Superior temporal gyrus (tissue), 1 donor: ENCODE measurements around the gene DACT2.

Experiments used
- DNase-seq: peaks from one replicate; pipeline ENCODE4 v3.0.0-alpha.2; 2016; ENCODE audit errors: extremely low spot score

The DACT2 gene

DNA sequence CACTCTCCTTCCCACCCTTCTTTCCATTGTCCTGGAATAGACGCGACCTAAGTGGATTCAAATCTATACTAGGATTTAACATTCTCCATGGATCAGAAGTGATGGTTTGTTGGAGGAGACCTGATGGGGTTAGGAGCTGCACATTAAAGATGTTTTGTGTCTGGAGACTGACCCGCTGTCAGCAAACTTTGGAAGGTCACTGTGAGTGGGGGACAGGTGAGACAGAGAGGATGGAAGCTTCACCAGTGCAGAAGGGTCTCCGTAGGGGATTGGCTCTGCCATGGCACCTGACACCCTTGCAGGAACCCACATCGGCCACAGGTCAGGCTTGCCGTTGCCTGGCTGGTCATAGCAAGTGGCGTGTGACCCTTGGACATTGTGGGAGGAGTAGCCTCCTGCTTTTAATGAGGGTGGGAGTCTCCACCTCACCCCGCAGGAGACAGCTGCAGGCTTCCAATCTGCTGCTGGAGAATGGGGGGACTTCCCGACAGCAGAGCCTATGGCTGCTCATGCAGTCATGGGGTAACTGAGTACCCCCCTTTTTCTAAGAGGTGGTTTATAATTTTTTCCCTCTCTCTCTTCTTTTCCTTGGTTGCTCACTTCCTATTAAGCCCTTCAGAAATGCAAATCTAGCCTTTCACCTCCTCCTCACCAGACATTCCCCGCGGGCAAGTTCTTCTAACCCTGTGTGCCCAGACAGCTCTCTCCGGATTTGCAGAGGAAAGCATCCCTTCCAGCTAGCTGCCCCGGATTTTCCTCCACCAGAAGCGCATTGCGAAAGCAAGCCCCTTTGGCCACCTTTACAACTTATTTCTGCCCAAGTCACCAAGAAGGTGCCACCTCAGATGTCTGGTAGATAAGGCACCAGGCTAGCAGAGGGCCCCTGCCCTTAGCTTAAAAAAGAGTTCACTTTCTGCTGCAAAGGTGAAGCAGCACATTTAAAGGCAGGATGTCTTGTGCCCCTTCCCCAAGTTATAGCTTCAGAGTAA lies 53.5 kb downstream of the DACT2 start:
- DNase-seq = no peak

DNA sequence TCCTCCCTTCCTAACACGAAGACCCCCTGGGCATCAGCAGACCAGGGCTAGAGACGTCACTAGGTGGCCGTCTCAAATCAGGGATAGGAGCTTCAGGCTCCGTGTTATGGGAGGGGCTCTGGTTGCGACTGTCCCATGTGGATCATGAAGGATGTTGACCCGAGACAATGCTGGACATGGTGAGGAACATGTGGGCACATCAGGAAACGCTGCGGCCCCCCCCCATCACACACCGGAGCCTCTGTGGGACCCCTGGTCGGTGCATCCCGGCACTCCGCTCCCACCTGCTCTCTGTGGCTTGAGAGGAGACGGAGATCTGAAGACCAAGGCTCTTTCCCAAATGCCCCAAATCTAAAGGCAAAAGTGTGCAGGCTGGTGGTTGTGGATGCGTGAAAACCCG lies 54.2 kb downstream of the DACT2 start:
- DNase-seq = no peak

GRCh38 chr6:168264593-168265335 lies 54.8 kb downstream of the DACT2 start:
- DNase-seq = no peak

DNA sequence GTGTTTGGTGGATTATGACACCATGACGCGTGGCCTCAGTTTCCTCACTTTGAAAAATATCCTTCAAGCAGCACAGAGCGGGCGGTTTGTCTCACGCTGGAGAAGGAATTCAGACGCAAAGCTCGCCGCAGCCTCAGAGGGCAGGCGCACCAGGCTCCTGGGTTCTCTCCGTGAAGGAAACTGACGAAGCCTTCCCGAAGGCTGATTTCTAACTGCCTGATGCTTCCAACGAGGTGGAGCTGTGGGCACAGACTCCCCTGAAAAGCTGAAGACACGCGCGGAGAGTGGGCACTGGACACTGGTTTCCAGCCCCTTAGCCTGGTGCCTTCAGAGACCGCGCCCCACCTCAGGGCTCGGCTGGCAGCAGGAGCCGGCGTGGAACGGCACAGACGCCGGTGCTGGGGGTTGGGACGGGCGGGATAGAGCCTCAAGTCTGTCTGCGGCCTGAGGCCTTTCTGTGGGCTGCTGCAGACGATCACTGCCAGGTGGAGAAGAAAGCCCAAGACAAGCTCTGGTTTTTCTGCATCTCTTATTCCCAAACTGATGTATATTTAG lies 56.1 kb downstream of the DACT2 start:
- no peak for DNase-seq

DNA sequence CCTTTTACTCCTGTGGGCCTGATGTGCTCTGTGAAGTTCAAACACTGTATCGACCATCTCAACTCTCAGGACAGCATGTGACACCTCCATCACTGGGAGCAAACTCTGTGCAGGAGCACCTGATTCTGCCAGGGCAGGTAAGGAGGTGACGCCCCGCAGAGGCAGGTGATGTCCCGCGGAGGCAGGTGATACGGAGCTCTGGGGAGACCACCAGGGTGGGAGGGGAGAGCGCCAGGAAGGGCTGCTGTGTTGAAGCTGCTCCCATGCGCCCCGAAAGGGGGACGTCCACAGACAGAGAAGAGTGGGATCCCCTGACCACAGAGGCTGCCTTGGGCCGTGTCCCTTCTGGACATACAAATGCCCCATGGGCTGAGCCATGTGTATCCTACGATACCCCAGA lies 58.3 kb downstream of the DACT2 start:
- no peak for DNase-seq

- DNase-seq = no peak
Observed at GRCh38 chr6:168260420-168260987, 59.1 kb downstream of the DACT2 start.

DNA sequence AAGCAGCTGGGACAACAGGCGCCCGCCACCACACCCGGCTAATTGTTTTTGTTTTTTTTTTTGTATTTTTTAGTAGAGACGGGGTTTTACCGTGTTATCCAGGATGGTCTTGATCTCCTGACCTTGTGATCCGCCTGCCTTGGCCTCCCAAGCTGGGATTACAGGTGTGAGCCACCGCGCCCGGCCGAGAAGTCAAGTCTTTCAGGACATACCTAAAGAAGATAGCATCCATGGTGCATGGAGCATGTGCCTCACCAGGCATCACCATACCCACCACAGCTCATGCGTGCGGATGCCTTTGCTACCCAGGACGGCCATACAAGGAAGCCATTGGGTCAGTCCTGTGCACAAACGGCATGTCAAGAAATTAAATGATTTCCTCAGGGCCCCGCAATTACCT lies 60.8 kb downstream of the DACT2 start:
- DNase-seq = no peak

- no peak for DNase-seq
Observed at GRCh38 chr6:168256940-168257339, 62.6 kb downstream of the DACT2 start.
